SK-N-SH (cell line): ENCODE results near the gene ZNRF4. TPM values are rescaled to one million over a fixed set of nuclear protein-coding genes. Genes with fewer than 3 reads are reported as not detected.

Experiments used
- CTCF ChIA-PET: fragments of 300-600, 350-600 bp; formaldehyde crosslinking; extraction: SDS; loops from one replicate; lab custom pipeline; 2021; lab: Yijun Ruan, JAX
- POLR2A ChIA-PET: fragments of 350-600 bp; sonication (Branson Sonifier 250); formaldehyde crosslinking; extraction: SDS; loops from one replicate; lab custom pipeline; 2020; ENCODE audit warnings: antibody characterized with exemption, inconsistent platforms; lab: Yijun Ruan, JAX
- DNase-seq: peaks from one replicate; pipeline ENCODE4 v3.0.0; 2012
- H2AFZ ChIP-seq: fragments of 200-600 bp; sonication (generic); 2 replicates; pipeline ENCODE4 v1.8.1; 2016; ENCODE audit warnings: antibody characterized with exemption, mild to moderate bottlenecking, low read depth
- H3F3A ChIP-seq: fragments of 200-600 bp; sonication (generic); replicated peaks from 2 replicates; pipeline ENCODE3; 2016; ENCODE audit warnings: antibody characterized with exemption, mild to moderate bottlenecking; ENCODE audit not compliant: insufficient read depth
- H3K27ac ChIP-seq, 2 experiments: fragments of 200-500 bp in 1 of 2; fragments of 200-600 bp in 1 of 2; sonication (Bioruptor generic) in 1 of 2; sonication (generic), shearing (Covaris generic) in 1 of 2; 2 replicates each; pipeline versions ENCODE4 v1.5.1 to v1.6.1; 2014 to 2016; ENCODE audit warnings: low read depth in 2 of 2, inconsistent platforms in 1 of 2, low read length in 1 of 2, mild to moderate bottlenecking in 1 of 2, mixed read lengths in 1 of 2
- H3K27me3 ChIP-seq: fragments of 200-600 bp; sonication (generic), shearing (Covaris generic); 2 replicates; pipeline ENCODE4 v1.6.1; 2016; ENCODE audit warnings: mixed run types; ENCODE audit not compliant: insufficient read depth
- H3K36me3 ChIP-seq, 2 experiments: fragments of 200-500 bp in 1 of 2; fragments of 200-600 bp in 1 of 2; sonication (Bioruptor generic) in 1 of 2; sonication (generic) in 1 of 2; replicated peaks in 1 of 2; 2 replicates each; pipeline versions ENCODE3 to v1.5.1; 2014 to 2016; ENCODE audit warnings: low read length in 1 of 2, mild to moderate bottlenecking in 1 of 2; ENCODE audit not compliant: insufficient read depth in 2 of 2, control insufficient read depth in 1 of 2
- H3K4me1 ChIP-seq, 2 experiments: fragments of 200-500 bp in 1 of 2; fragments of 200-600 bp in 1 of 2; sonication (Bioruptor generic) in 1 of 2; sonication (generic), shearing (Covaris generic) in 1 of 2; 2 replicates each; pipeline versions ENCODE4 v1.5.1 to v1.6.1; 2014 to 2016; ENCODE audit warnings: low read depth in 1 of 2, low read length in 1 of 2, mixed run types in 1 of 2; ENCODE audit not compliant: insufficient read depth in 2 of 2, control insufficient read depth in 1 of 2
- H3K4me2 ChIP-seq: fragments of 200-600 bp; sonication (generic), shearing (Covaris generic); 2 replicates; pipeline ENCODE4 v1.6.1; 2017; ENCODE audit warnings: mixed run types
- H3K4me3 ChIP-seq, 2 experiments: fragments of 200-500 bp in 1 of 2; fragments of 200-600 bp in 1 of 2; sonication (Bioruptor generic) in 1 of 2; sonication (generic), shearing (Covaris generic) in 1 of 2; 2 replicates each; pipeline versions ENCODE4 v1.5.1 to v1.8.1; 2014 to 2016; ENCODE audit warnings: low read depth in 2 of 2, inconsistent platforms in 1 of 2, low read length in 1 of 2, mild to moderate bottlenecking in 1 of 2, mixed read lengths in 1 of 2, moderate library complexity in 1 of 2
- H3K79me2 ChIP-seq: fragments of 200-600 bp; sonication (generic); 2 replicates; pipeline ENCODE4 v1.8.1; 2017; ENCODE audit warnings: mild to moderate bottlenecking; ENCODE audit not compliant: insufficient read depth
- H3K9ac ChIP-seq: fragments of 200-600 bp; sonication (generic); 2 replicates; pipeline ENCODE4 v1.6.1; 2017; ENCODE audit warnings: mixed run types
- H3K9me2 ChIP-seq: fragments of 200-600 bp; sonication (generic); 2 replicates; pipeline ENCODE4 v1.6.1; 2017; ENCODE audit warnings: mixed run types
- H3K9me3 ChIP-seq: fragments of 200-600 bp; sonication (generic); 2 replicates; pipeline ENCODE4 v1.6.1; 2017; ENCODE audit warnings: mixed run types, mild to moderate bottlenecking, moderate library complexity
- H4K20me1 ChIP-seq: fragments of 200-600 bp; sonication (generic); 2 replicates; pipeline ENCODE4 v1.6.1; 2017; ENCODE audit warnings: mild to moderate bottlenecking, mixed run types; ENCODE audit not compliant: insufficient read depth
- EP300 ChIP-seq, 2 experiments: IDR thresholded peaks; 2 replicates each; pipeline versions ENCODE4 v1.4.0 to v1.6.1; 2012; ENCODE audit warnings: borderline replicate concordance in 1 of 2, low read depth in 1 of 2, low read length in 1 of 2
- EZH2phosphoT487 ChIP-seq: fragments of 200-600 bp; sonication (generic); IDR thresholded peaks from 2 replicates; pipeline ENCODE4 v1.6.1; 2017; ENCODE audit warnings: low read depth, mixed run types, mild to moderate bottlenecking, antibody characterized with exemption, moderate library complexity, borderline replicate concordance
- FOSL2 ChIP-seq: IDR thresholded peaks from 2 replicates; pipeline ENCODE4 v1.4.0; 2012; ENCODE audit warnings: low read depth, mild to moderate bottlenecking, moderate library complexity, borderline replicate concordance
- GABPA ChIP-seq: IDR thresholded peaks from 2 replicates; pipeline ENCODE4 v1.4.0; 2012; ENCODE audit warnings: low read depth, mild to moderate bottlenecking
- GATA2 ChIP-seq: sonication (generic); formaldehyde crosslinking; IDR thresholded peaks from 2 replicates; pipeline ENCODE4 v1.5.0; 2020; ENCODE audit warnings: mild to moderate bottlenecking, missing genetic modification reagents
- NFIC ChIP-seq: IDR thresholded peaks from 2 replicates; pipeline ENCODE4 v1.4.0; 2012; ENCODE audit warnings: borderline replicate concordance
- RAD21 ChIP-seq: IDR thresholded peaks from 2 replicates; pipeline ENCODE4 v1.6.1; 2012; ENCODE audit warnings: mild to moderate bottlenecking, low read length
- RFX5 ChIP-seq: IDR thresholded peaks from 2 replicates; pipeline ENCODE4 v1.6.1; 2012; ENCODE audit warnings: mild to moderate bottlenecking, improper control_type of control experiment, low read length
- SMC3 ChIP-seq: IDR thresholded peaks from 2 replicates; pipeline ENCODE4 v1.6.1; 2012; ENCODE audit warnings: low read depth, low read length, improper control_type of control experiment
- TAF1 ChIP-seq: IDR thresholded peaks from 2 replicates; pipeline ENCODE4 v1.6.1; 2012; ENCODE audit warnings: low read depth, mild to moderate bottlenecking, low read length, moderate library complexity, borderline replicate concordance
- TCF12 ChIP-seq: IDR thresholded peaks from 2 replicates; pipeline ENCODE4 v1.4.0; 2012
- YY1 ChIP-seq: IDR thresholded peaks from 2 replicates; pipeline ENCODE4 v1.4.0; 2012; ENCODE audit warnings: low read depth, mild to moderate bottlenecking
- WGBS: methylation state at CpG from one replicate; pipeline ENCODE4 v1.1.6; 2017; ENCODE audit warnings: low lambda C conversion rate; 5-methylcytosine and 5-hydroxymethylcytosine counted together
- polyA plus RNA-seq, 3 experiments: library from polyadenylated mRNA; depleted of rRNA; stranded (reverse); fragments of >200 nt; gene quantifications; 2 replicates each; pipeline ENCODE4 v1.2.3, GENCODE V29; 2012
- TF ChIP-seq, protein P1 (sequence below): IDR thresholded peaks from 2 replicates; pipeline ENCODE4; 2012
- TF ChIP-seq, protein P2 (sequence below): fragments of 150-350 bp; IDR thresholded peaks from 2 replicates; pipeline ENCODE4 v1.6.1; 2016; ENCODE audit warnings: mild to moderate bottlenecking, low read depth, low read length
- TF ChIP-seq, protein P3 (sequence below): fragments of 150-350 bp; IDR thresholded peaks from 2 replicates; pipeline ENCODE4 v1.6.1; 2017; ENCODE audit warnings: antibody characterized with exemption, low read length, low read depth, borderline replicate concordance
- TF ChIP-seq, protein P4 (sequence below): IDR thresholded peaks from 2 replicates; pipeline ENCODE4 v1.4.0; 2012; ENCODE audit warnings: low read depth
- TF ChIP-seq, protein P5 (sequence below): IDR thresholded peaks from 2 replicates; pipeline ENCODE4 v1.6.1; 2012; ENCODE audit warnings: mild to moderate bottlenecking, low read depth, low read length, moderate library complexity
- TF ChIP-seq, protein P6 (sequence below): fragments of 200-600 bp; sonication (generic); IDR thresholded peaks from 2 replicates; pipeline ENCODE4 v1.6.1; 2017; ENCODE audit warnings: antibody characterized with exemption, mild to moderate bottlenecking, moderate library complexity

The ZNRF4 gene
- polyA plus RNA-seq, 1 of the 3 experiments (the other 2 are of a cell fraction), result not detected

DNA sequence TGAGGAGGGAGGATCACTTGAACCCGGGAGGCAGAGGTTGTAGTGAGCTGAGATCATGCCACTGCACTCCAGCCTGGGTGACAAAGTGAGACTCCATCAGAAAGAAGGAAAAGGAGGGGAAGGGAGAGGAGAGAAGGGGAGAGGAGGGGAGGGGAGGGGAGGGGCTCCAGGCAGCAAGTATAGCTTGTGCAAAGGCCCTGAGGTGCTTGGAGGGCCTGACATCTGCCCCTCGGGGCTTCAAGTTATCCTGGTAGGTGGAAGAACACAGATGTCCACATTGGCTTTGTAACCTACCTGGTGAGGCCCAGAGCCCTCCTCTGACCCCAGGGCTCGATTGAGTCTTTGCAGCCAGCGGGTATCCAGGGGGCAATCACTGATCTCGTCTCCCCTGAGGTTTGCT is 11.5 kb upstream of the ZNRF4 start:
- H4K20me1 ChIP-seq, result no peaks in the 10 kb centered on the region
- H3K27ac ChIP-seq, result no peak overlapping the region
- DNase-seq, result no peak
- H3K4me3 ChIP-seq, result no peak overlapping the region
- no peak overlapping the region for H3K9ac ChIP-seq
- CTCF ChIA-PET, result interaction anchor here (1.7 kb wide), 1 partner anchor 23 kb away, joined by 5 read pairs; no protein-coding TSS in a partner anchor
- no peaks in the 10 kb centered on the region for H3K4me1 ChIP-seq
- no peaks in the 10 kb centered on the region for H3K9me2 ChIP-seq
- H2AFZ ChIP-seq, result no peak overlapping the region
- H3K27me3 ChIP-seq, result peaks cover 16% of the 10 kb centered on the region; the same call in 1 of the 2 replicates
- TF ChIP-seq, protein P1, sequence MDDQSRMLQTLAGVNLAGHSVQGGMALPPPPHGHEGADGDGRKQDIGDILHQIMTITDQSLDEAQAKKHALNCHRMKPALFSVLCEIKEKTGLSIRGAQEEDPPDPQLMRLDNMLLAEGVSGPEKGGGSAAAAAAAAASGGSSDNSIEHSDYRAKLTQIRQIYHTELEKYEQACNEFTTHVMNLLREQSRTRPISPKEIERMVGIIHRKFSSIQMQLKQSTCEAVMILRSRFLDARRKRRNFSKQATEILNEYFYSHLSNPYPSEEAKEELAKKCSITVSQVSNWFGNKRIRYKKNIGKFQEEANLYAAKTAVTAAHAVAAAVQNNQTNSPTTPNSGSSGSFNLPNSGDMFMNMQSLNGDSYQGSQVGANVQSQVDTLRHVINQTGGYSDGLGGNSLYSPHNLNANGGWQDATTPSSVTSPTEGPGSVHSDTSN, result no peak
- TF ChIP-seq TCF12 (no peak), EZH2phosphoT487 (no peak), SMC3 (no peak), GATA2 (no peak), RFX5 (no peak), FOSL2 (no peak), EP300 (IDR thresholded peaks at IDR 0.05; ENCODE audit: borderline replicate concordance in 1 of 2, low read depth in 1 of 2, low read length in 1 of 2) (no peak), TAF1 (no peak), YY1 (no peak)
- TF ChIP-seq, protein P2, sequence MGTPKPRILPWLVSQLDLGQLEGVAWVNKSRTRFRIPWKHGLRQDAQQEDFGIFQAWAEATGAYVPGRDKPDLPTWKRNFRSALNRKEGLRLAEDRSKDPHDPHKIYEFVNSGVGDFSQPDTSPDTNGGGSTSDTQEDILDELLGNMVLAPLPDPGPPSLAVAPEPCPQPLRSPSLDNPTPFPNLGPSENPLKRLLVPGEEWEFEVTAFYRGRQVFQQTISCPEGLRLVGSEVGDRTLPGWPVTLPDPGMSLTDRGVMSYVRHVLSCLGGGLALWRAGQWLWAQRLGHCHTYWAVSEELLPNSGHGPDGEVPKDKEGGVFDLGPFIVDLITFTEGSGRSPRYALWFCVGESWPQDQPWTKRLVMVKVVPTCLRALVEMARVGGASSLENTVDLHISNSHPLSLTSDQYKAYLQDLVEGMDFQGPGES, result no peak
- TF ChIP-seq, protein P3, sequence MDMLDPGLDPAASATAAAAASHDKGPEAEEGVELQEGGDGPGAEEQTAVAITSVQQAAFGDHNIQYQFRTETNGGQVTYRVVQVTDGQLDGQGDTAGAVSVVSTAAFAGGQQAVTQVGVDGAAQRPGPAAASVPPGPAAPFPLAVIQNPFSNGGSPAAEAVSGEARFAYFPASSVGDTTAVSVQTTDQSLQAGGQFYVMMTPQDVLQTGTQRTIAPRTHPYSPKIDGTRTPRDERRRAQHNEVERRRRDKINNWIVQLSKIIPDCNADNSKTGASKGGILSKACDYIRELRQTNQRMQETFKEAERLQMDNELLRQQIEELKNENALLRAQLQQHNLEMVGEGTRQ, result no peak
- TF ChIP-seq, protein P4, sequence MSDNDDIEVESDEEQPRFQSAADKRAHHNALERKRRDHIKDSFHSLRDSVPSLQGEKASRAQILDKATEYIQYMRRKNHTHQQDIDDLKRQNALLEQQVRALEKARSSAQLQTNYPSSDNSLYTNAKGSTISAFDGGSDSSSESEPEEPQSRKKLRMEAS, result no peak
- H3K79me2 ChIP-seq, result no peaks in the 10 kb centered on the region
- POLR2A ChIA-PET, result no interaction called here
- H3K4me2 ChIP-seq, result no peak overlapping the region
- WGBS, result 81% methylated on average over 2 of the region's 5 CpGs
- no peaks in the 10 kb centered on the region for H3F3A ChIP-seq
- H3K9me3 ChIP-seq, result no peaks in the 10 kb centered on the region
- H3K36me3 ChIP-seq, result no peaks in the 10 kb centered on the region

DNA sequence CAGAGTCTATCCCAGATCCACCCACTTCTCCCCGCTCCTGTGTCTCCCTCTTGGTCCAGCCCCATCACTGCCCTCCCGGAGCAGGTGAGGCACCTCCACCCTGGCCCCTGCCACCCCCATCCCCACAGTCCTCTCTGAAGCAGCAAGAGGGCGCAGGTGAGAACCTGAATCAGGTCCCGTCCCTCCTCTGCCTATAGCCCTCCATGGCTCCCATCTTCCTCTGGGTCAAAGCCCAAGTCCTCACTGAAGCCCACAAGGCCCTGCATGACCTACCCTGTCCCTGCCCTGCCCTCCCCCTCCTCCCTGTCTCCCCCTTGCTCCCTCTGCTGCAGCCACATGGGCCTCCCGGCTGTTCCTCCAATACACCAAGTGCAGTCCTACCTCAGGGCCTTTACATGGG is 10.8 kb upstream of the ZNRF4 start:
- 87% methylated on average over 5 of the region's 5 CpGs for WGBS
- DNase-seq, result no peak
- Histone ChIP-seq H3K9ac (no peak overlapping the region), H4K20me1 (no peaks in the 10 kb centered on the region), H3K4me2 (no peak overlapping the region), H3K79me2 (no peaks in the 10 kb centered on the region), H3K4me3 (no peak overlapping the region), H3K27me3 (peaks cover 23% of the 10 kb centered on the region), H3K9me2 (no peaks in the 10 kb centered on the region), H2AFZ (no peak overlapping the region), H3K36me3 (no peaks in the 10 kb centered on the region), H3K9me3 (no peaks in the 10 kb centered on the region), H3K27ac (no peak overlapping the region), H3K4me1 (no peaks in the 10 kb centered on the region), H3F3A (no peaks in the 10 kb centered on the region)
- ChIA-PET CTCF (no interaction called here), POLR2A (no interaction called here)
- TF ChIP-seq GATA2, result no peak
- TF ChIP-seq, protein P5, sequence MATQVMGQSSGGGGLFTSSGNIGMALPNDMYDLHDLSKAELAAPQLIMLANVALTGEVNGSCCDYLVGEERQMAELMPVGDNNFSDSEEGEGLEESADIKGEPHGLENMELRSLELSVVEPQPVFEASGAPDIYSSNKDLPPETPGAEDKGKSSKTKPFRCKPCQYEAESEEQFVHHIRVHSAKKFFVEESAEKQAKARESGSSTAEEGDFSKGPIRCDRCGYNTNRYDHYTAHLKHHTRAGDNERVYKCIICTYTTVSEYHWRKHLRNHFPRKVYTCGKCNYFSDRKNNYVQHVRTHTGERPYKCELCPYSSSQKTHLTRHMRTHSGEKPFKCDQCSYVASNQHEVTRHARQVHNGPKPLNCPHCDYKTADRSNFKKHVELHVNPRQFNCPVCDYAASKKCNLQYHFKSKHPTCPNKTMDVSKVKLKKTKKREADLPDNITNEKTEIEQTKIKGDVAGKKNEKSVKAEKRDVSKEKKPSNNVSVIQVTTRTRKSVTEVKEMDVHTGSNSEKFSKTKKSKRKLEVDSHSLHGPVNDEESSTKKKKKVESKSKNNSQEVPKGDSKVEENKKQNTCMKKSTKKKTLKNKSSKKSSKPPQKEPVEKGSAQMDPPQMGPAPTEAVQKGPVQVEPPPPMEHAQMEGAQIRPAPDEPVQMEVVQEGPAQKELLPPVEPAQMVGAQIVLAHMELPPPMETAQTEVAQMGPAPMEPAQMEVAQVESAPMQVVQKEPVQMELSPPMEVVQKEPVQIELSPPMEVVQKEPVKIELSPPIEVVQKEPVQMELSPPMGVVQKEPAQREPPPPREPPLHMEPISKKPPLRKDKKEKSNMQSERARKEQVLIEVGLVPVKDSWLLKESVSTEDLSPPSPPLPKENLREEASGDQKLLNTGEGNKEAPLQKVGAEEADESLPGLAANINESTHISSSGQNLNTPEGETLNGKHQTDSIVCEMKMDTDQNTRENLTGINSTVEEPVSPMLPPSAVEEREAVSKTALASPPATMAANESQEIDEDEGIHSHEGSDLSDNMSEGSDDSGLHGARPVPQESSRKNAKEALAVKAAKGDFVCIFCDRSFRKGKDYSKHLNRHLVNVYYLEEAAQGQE, result no peak
- no peak for TF ChIP-seq RAD21
- no peak for TF ChIP-seq GABPA
- TF ChIP-seq NFIC, result no peak
- TF ChIP-seq, protein P6, sequence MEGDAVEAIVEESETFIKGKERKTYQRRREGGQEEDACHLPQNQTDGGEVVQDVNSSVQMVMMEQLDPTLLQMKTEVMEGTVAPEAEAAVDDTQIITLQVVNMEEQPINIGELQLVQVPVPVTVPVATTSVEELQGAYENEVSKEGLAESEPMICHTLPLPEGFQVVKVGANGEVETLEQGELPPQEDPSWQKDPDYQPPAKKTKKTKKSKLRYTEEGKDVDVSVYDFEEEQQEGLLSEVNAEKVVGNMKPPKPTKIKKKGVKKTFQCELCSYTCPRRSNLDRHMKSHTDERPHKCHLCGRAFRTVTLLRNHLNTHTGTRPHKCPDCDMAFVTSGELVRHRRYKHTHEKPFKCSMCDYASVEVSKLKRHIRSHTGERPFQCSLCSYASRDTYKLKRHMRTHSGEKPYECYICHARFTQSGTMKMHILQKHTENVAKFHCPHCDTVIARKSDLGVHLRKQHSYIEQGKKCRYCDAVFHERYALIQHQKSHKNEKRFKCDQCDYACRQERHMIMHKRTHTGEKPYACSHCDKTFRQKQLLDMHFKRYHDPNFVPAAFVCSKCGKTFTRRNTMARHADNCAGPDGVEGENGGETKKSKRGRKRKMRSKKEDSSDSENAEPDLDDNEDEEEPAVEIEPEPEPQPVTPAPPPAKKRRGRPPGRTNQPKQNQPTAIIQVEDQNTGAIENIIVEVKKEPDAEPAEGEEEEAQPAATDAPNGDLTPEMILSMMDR, result no peak
- TF ChIP-seq, protein P2, result no peak
